GM19238 (cell line): ENCODE data around the gene ANKRD30B.
"Not testable (repeated sequence)": the region's sequence is repeated elsewhere in the genome, so short reads cannot be mapped to it uniquely, and the experiment has no call there.

Source experiments
- DNase-seq: peaks from one replicate; pipeline ENCODE4 v3.0.0; 2011; ENCODE audit warnings: low spot score; ENCODE audit not compliant: insufficient read length

ANKRD30B gene

DNA sequence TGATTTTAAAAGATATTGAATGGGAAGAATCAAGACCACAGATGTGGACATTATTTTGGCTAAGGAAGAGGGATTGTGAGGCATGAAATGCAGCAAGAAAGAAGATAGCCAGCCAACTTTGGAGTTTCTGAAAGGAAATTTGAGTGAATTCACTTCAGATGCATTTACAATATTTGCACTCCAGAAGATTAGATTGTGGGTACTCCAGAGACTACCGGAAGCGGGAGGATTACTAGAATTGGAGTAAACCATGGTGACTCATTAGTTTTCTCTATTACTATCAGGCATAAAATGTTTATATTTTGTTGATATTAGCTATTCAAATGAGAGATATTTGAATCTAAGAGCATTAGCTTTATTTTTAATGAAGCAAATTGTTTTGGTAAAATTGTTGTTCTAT lies 93.6 kb downstream of the ANKRD30B start:
- DNase-seq = not testable (repeated sequence)

DNA sequence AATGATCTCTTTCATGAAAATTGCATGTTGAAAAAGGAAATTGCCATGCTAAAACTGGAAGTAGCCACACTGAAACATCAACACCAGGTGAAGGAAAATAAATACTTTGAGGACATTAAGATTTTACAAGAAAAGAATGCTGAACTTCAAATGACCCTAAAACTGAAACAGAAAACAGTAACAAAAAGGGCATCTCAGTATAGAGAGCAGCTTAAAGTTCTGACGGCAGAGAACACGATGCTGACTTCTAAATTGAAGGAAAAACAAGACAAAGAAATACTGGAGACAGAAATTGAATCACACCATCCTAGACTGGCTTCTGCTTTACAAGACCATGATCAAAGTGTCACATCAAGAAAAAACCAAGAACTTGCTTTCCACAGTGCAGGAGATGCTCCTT lies 103.6 kb downstream of the ANKRD30B start:
- not testable (repeated sequence) for DNase-seq

DNA sequence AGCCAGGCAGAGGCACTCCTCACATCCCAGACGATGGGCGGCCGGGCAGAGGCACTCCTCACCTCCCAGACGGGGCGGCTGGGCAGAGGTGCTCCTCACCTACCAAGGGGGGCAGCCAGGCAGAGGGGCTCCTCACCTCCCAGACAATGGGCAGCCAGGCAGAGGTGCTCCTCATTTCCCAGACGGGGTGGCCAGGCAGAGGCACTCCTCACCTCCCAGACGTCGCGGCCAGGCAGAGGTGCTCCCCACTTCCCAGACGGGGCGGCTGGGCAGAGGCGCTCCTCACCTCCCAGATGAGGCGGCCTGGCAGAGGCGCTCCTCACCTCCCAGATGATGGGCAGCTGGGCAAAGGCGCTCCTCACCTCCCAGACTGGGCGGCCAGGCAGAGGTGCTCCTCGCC lies 107.7 kb downstream of the ANKRD30B start:
- DNase-seq = not testable (repeated sequence)

DNA sequence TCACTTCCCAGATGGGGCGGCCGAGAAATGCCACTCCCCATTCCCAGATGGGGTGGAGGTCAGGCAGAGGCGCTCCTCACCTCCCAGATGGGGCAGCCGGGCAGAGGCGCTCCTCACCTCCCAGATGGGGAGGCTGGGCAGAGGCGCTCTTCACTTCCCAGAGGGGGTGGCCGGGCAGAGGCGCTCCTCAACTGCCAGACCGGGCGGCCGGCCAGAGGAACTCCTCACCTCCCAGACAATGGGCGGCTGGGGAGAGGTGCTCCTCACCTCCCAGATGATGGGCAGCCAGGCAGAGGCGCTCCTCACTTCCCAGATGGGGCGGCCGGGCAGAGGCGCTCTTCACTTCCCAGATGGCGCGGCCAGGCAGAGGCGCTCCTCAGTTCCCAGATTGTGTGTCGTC lies 108.3 kb downstream of the ANKRD30B start:
- DNase-seq = not testable (repeated sequence)

DNA sequence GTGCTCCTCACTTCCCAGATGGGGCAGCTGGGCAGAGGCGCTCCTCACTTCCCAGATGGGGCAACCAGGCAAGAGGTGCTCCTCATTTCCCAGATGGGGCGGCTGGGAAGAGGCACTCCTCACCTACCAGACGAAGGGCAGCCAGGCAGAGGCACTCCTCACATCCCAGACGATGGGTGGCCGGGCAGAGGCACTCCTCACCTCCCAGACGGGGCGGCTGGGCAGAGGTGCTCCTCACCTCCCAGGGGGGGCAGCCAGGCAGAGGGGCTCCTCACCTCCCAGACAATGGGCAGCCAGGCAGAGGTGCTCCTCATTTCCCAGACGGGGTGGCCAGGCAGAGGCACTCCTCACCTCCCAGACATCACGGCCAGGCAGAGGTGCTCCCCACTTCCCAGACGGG lies 110.5 kb downstream of the ANKRD30B start:
- not testable (repeated sequence) for DNase-seq

DNA sequence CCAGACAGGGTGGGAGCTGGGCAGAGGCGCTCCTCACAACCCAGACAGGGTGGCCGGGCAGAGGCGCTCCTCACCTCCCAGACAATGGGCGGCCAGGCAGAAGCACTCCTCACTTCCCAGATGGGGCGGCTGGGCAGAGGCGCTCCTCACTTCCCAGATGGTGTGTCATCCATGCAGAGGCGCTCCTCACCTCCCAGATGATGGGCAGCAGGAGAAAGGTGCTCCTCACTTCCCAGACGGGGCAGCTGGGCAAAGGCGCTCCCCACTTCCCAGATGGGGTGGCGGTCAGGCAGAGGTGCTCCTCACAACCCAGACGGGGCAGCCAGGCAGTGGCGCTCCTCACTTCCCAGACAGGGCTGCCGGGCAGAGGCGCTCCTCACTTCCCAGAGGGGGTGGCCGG lies 112.0 kb downstream of the ANKRD30B start:
- DNase-seq = not testable (repeated sequence)

DNA sequence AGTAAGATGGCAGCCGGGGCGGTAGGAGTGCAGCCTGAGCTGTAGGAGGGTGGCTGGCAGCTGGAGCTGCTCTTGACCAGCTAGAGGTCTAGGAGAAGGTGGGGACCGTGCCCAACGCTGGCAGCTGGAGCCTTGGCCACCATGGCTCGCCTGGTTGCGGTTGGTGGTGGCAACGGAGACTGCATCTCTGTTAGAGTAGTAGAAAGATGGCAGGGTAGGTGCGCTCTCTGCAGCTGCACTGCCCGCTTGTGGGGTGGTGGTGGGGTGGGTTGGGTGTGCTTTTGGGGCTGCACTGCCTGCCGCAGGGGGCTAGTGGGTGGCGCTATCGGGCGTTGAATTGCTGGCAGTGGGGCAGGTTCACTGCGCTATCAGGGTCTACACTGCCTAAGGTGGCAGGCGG lies 118.5 kb downstream of the ANKRD30B start:
- not testable (repeated sequence) for DNase-seq

DNA sequence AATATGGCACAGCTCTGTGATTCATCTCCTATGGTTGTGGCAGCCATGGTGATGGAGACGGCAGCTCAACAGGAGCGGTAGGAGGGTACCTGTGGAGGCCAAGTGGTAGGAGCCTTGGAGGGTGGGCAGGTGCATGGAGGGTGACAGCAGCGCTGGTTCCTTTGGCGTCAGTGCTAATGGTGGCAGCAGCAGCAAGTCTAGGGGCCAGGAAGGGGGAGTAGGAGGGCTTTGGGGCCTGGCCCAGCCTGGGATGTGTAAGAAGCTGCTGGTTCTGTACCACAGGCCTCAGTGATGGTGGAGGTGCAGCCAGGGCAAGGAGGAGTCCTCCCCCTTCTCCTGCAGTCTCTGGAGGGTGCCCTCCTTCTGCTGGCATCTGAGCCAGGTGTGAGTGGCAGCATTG lies 120.0 kb downstream of the ANKRD30B start:
- DNase-seq = not testable (repeated sequence)

DNA sequence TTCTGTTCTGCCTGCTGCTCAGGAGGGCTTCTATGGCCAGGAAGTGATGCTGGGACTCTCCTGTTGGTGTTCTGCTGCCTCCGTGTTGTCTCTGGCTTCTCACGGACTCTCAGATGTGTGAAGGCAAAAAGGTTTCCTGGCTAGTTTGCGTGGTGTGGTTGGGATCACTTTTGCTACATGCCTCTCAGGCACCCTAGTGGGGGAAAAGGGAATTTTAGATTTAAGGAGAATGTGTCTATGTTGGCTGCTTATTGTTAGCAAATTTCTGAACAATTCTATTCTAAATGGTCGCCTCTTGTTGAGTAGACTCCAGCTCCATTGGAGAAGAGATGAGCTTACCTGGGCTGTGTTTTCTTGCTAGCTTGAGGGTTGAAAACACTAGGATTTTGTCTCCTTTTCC lies 120.9 kb downstream of the ANKRD30B start:
- not testable (repeated sequence) for DNase-seq

DNA sequence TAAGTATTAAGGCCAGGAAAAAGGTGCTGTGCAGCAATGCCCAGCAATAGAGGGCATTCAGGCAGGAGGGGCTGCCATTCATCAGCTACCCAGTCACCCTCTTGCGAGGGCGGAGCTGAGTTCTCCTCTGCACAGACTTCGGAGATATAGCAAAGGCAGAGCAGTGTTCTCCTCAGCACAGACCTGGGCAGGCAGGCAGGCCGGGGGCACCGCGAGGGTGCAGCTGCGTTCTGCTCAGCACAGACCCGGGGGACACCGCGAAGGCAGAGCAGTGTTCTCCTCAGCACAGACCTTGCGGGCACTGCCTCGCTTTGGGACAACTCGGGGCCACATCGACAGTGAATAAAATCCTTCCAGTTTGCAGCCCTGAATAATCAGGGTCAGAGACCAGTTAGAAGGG lies 130.9 kb downstream of the ANKRD30B start:
- DNase-seq = not testable (repeated sequence)

DNA sequence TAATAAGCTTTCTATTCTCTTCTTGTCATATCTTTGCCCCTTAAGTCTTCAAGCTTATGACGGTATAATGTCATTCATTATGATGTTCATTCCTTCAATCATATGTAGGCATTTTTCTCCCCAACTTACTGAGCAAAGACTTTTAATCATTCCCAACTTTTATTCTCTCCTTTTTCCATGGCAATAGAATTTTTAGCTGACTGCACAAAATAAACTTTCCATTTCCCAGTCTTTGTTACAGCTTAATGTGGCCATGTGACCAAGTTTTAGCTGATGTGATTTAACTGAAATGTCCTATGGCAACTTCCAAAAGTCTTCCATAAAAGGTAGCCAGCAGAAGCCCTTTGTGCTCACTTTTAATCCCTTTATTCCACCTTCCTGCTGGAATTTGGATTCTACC lies 152.5 kb downstream of the ANKRD30B start:
- no peak for DNase-seq
